Measurements from ENCODE around the gene BORCS5. TPM values are rescaled to one million over a fixed set of nuclear protein-coding genes. Genes with fewer than 3 reads are reported as not detected.

Gene BORCS5
- total RNA-seq, 8 experiments from 2014 or later: 7.7 to 28.2 (median 17.8) TPM

DNA sequence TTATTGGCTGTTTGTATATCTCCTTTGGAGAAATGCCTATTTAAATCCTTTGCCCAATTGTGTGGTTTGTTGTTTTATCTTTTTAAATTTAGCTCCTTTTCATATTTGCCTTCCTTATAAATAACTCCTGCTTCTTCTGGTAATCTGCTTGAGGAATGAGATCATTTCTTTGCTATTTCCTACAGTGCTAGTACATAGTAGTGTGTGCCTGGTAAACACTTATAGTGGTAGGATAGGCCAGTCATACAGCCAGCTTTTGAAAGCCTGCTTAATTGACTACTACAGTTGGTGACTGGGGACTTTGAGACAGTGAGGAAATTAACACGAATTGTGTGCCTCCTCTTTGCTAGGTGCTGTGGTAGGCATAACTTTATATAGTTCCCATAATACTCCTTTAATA lies 68.7 kb downstream of the BORCS5 start:
- ATAC-seq (replicated peaks in 6 of 8): peak in 2 of 8 experiments; percentile 53 to 59
- 58 to 100% (median 80%) methylated on average over 1 of the region's 1 CpG; no CpG with 5 or more reads in 5 of the 10 experiments for WGBS, 10 experiments
- no peaks in the 10 kb centered on the region for H3K4me1 ChIP-seq (replicated peaks in 1 of 2)
- H3K4me3 ChIP-seq: no peak overlapping the region
- H3K27ac ChIP-seq: no peak overlapping the region
- in situ Hi-C loops (cut with MboI; ENCODE audit: low pct_unique_long_range_greater_than_20kb in 2 of 9, low sequenced_read_pairs in 9 of 9, unreplicated experiment in 9 of 9): no loop called here

DNA sequence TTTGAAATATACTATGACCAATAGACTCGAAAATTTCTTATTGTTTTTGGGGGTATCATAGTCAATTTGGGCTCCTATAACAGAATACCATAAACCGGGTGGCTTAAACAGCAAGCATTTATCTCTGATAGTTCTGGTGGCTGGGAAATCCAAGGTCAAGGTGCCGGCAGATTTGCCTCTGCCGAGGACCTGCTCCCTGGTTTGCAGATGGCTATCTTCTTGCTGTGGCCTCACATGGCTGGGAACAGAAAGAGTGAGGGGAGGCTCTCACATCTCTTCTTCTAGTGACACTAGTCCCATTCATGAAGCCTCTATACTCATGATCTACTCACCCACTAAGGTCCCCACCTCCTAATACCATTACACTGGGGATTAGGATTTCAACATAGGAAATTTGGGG lies 70.7 kb downstream of the BORCS5 start:
- ATAC-seq (replicated peaks in 6 of 8): no peak
- Histone ChIP-seq H3K4me1 (replicated peaks in 1 of 2) (peaks cover 0 to 3% of the 10 kb centered on the region in 2 donors), H3K27ac (no peak overlapping the region), H3K4me3 (no peak overlapping the region)
- WGBS, 10 experiments: 69 to 97% (median 86%) methylated on average over 2 to 4 of the region's 4 CpGs; no CpG with 5 or more reads in 4 of the 10 experiments
- in situ Hi-C loops (cut with MboI; ENCODE audit: low pct_unique_long_range_greater_than_20kb in 2 of 9, low sequenced_read_pairs in 9 of 9, unreplicated experiment in 9 of 9): no loop called here

DNA sequence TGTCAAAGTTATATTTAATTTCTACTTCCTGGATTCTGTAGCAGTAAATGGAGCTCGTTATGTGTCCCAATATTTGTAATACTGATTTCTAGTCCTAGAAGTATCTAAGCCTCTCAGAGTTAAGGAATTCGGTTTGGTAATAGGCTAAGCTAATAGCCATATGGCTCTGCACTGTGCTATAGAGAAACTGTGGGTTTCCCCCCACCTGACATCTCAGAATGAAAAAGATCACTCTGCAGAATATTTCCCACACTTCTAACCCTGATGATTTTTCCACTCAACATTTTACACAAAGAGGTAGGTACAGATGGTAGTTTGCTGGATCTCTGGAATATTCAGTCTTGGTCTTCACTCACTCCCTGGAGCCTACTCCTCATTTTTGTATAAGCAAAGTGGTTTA lies 71.2 kb downstream of the BORCS5 start:
- Histone ChIP-seq H3K4me1 (replicated peaks in 1 of 2) (peaks cover 0 to 3% of the 10 kb centered on the region in 2 donors), H3K27ac (no peak overlapping the region), H3K4me3 (no peak overlapping the region)
- ATAC-seq (replicated peaks in 6 of 8): no peak
- 33 to 86% (median 78%) methylated on average over 1 to 2 of the region's 2 CpGs; no CpG with 5 or more reads in 3 of the 10 experiments for WGBS, 10 experiments
- in situ Hi-C loops (cut with MboI; ENCODE audit: low pct_unique_long_range_greater_than_20kb in 2 of 9, low sequenced_read_pairs in 9 of 9, unreplicated experiment in 9 of 9): no loop called here

DNA sequence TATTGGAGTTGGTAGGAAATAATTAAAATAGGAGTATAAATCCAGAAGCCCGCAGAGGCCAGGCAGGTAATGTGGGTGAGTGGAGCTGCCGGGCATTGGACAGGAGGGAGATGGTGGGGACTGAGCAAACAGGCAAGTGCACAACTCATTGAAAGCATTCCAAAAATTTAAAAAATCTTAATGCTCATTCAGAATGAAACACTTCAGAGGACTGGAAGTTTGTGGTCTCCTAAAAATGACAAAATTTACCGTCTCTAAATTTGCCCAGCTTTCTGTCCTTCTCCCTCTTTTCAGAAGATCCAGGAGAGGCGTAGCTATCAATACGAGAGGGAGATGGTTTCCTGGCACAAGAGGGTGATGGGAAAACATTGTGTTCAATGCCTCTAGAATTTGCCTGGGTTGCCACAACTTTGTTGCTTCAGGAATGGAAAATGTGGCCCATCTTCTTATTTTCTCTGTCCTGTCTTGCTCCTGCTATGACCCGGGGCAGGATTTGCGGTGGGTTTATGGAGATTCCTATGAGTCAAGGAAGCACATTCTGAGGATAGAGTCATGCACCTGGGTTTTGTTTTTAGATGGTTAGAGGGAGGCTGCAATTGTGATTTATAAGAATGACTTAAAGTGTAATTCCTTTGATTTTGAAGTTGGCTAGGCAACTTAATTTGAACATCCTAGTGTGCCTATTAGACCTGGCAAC lies 72.2 kb downstream of the BORCS5 start:
- 78 to 100% (median 93%) methylated on average over 2 to 7 of the region's 7 CpGs for WGBS, 10 experiments
- H3K4me3 ChIP-seq: no peak overlapping the region
- no peak overlapping the region for H3K27ac ChIP-seq
- in situ Hi-C loops (cut with MboI; ENCODE audit: low pct_unique_long_range_greater_than_20kb in 2 of 9, low sequenced_read_pairs in 9 of 9, unreplicated experiment in 9 of 9): no loop called here
- H3K4me1 ChIP-seq (replicated peaks in 1 of 2): peaks cover 0 to 3% of the 10 kb centered on the region in 2 donors
- ATAC-seq (replicated peaks in 6 of 8): no peak

DNA sequence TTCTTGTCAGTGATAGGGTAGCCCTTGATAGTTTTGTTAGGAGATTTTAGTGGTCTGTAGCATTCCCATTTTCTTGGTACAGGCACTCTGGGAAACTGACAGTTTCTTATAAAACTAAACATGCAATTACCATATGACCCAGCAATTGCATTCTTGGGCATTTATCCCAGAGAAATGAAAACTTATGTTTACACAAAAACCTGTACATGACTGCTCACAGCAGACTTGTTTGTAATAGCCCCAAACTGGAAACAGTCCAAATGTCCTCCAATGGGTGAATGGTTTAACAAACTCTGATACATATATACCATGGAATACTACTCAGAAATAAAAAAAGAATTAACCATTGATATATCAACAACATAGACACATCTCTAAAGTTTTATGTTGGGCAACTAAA lies 75.5 kb downstream of the BORCS5 start:
- H3K4me3 ChIP-seq: no peak overlapping the region
- in situ Hi-C loops (cut with MboI; ENCODE audit: low pct_unique_long_range_greater_than_20kb in 2 of 9, low sequenced_read_pairs in 9 of 9, unreplicated experiment in 9 of 9): no loop called here
- ATAC-seq (replicated peaks in 6 of 8): no peak
- no peak overlapping the region for H3K27ac ChIP-seq
- peaks cover 3% of the 10 kb centered on the region in 2 donors for H3K4me1 ChIP-seq (replicated peaks in 1 of 2)

DNA sequence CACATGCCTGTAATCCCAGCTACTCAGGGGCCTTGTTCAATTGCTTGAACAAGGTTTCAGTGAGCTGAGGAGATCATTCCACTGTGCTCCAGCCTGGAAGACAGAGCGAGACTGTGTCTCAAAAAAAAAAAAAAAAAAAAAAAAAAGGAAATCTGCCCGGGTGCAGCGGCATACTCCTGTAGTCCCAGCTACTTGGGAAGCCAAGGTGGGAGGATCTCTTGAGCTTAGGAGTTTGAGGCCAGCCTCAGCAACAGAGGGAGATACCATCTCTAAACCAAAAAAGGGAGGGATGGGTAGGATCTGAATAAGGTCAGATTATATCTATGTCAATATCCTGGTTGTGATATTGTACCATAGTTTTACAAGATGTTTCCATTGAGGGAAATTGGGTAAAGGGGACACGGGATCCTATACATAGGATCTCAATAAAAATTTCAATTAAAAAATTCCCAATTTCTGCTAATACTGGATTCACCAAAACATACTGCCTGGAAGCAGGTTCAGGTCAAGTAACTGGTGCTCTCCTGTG lies 76.4 kb downstream of the BORCS5 start:
- in situ Hi-C loops (cut with MboI; ENCODE audit: low pct_unique_long_range_greater_than_20kb in 2 of 9, low sequenced_read_pairs in 9 of 9, unreplicated experiment in 9 of 9): no loop called here
- no peak for ATAC-seq (replicated peaks in 6 of 8)
- Histone ChIP-seq H3K27ac (no peak overlapping the region), H3K4me1 (replicated peaks in 1 of 2) (peaks cover 3% of the 10 kb centered on the region in 2 donors), H3K4me3 (no peak overlapping the region)
- 85 to 100% (median 100%) methylated on average over 1 to 4 of the region's 4 CpGs; no CpG with 5 or more reads in 3 of the 10 experiments for WGBS, 10 experiments

DNA sequence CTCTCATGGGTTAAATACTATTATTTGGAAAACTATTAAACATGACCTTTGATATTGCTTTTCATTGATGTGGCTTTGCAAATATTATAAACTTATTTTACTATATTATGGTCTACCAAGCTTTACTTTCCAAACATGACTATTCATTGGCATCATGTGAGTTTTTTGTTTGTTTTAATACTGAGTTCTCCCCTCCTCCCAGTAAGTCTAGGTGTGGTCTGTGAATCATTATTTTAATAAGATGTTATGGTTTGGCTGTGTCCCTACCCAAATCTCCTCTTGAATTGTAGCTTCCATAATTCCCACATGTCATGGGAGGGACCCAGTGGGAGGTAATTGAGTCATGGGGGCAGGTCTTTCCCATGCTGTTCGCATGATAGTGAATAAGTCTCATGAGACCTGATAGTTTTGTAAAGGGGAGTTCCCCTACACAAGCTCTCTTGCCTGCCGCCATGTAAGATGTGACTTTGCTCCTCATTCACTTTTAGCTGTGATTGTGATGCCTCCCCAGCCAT lies 80.0 kb downstream of the BORCS5 start:
- peaks cover 0 to 4% of the 10 kb centered on the region in 2 donors for H3K4me1 ChIP-seq (replicated peaks in 1 of 2)
- no peak overlapping the region for H3K4me3 ChIP-seq
- peak in 2 of 8 experiments; percentile 64 to 93 for ATAC-seq (replicated peaks in 6 of 8)
- in situ Hi-C loops (cut with MboI; ENCODE audit: low pct_unique_long_range_greater_than_20kb in 2 of 9, low sequenced_read_pairs in 9 of 9, unreplicated experiment in 9 of 9): no loop called here
- H3K27ac ChIP-seq: no peak overlapping the region
- 61 to 100% (median 100%) methylated on average over 1 to 2 of the region's 2 CpGs; no CpG with 5 or more reads in 3 of the 10 experiments for WGBS, 10 experiments

DNA sequence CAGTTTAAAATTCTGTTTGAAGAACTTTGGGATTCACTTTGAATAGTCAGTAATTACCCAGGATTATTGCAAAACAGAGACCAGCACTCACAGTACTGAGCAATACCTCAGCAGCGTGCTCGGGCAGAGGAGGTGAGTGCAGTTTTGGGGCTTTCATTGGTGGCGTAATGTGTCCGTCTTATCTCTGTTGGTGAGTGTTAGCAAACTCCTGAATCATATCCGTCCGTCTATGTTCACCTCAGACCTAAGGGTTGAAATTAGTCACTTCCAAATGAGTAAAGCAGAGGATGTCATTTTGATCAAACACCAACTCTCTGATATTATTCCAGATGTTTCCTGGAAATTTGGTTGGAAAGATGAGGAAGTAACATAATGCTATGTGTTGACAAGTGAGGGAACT lies 82.8 kb downstream of the BORCS5 start:
- ATAC-seq (replicated peaks in 6 of 8): no peak
- in situ Hi-C loops (cut with MboI; ENCODE audit: low pct_unique_long_range_greater_than_20kb in 2 of 9, low sequenced_read_pairs in 9 of 9, unreplicated experiment in 9 of 9): no loop called here
- Histone ChIP-seq H3K4me1 (replicated peaks in 1 of 2) (peaks cover 0 to 2% of the 10 kb centered on the region in 2 donors), H3K27ac (no peak overlapping the region), H3K4me3 (no peak overlapping the region)
- WGBS, 10 experiments: 40 to 92% (median 76%) methylated on average over 1 to 6 of the region's 6 CpGs; no CpG with 5 or more reads in 3 of the 10 experiments

DNA sequence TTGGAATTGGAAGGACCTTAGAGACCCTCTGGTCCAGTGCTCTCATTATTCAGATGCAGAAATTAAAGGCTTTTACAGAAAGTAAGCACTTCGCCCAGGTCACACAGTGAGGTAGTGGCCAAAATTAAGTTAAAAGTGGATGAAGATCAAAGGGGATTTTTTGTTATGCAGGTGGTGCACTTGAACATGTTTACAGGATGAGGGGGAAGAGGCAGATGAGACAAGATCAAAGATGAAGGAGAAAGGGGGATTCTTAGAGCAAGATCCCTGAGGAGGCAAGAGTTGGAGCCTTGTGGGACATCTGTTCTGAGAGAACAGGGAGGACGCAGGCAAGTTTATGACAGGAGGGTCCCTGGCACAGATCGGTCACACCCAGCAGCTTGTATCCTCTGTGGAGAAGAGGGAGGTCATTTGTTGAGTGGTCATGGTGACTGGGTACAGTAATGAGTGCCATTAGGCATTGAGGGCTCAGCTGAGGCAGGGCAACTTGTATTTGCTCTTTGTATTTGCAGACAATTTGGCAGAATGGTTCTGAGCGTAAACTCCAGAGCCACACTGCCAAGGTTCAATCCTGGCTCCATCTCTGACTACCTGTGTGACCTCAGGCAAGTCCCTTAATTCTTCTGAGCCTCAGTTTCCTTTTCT lies 84.0 kb downstream of the BORCS5 start:
- in situ Hi-C loops (cut with MboI; ENCODE audit: low pct_unique_long_range_greater_than_20kb in 2 of 9, low sequenced_read_pairs in 9 of 9, unreplicated experiment in 9 of 9): no loop called here
- WGBS, 10 experiments: 84 to 100% (median 100%) methylated on average over 1 to 2 of the region's 4 CpGs; no CpG with 5 or more reads in 1 of the 10 experiments
- H3K4me3 ChIP-seq: no peak overlapping the region
- peaks cover 0 to 2% of the 10 kb centered on the region in 2 donors for H3K4me1 ChIP-seq (replicated peaks in 1 of 2)
- peak in 1 of 8 experiments; percentile 48 for ATAC-seq (replicated peaks in 6 of 8)
- no peak overlapping the region for H3K27ac ChIP-seq

DNA sequence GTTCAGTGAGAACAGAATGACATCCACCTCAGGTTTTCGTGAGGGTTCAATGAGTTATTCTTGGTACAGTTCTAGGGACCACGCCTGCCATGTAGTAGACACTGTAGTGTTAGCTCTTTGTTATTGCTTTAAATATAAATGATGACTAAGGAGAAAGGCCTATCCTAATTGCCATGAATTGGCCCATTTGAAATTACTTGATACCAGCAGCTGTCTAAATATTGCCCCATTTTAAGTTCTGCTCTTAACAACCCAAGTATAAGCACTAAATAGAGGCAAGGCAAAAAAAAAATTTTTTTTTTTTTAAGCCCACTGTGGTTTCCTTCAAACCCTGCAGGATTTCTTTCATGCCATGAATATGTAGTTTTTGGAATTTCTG lies 84.5 kb downstream of the BORCS5 start:
- WGBS, 10 experiments: 88 to 100% (median 100%) methylated on average over 1 to 2 of the region's 2 CpGs; no CpG with 5 or more reads in 5 of the 10 experiments
- Histone ChIP-seq H3K4me3 (no peak overlapping the region), H3K4me1 (replicated peaks in 1 of 2) (peaks cover 0 to 2% of the 10 kb centered on the region in 2 donors), H3K27ac (no peak overlapping the region)
- in situ Hi-C loops (cut with MboI; ENCODE audit: low pct_unique_long_range_greater_than_20kb in 2 of 9, low sequenced_read_pairs in 9 of 9, unreplicated experiment in 9 of 9): no loop called here
- ATAC-seq (replicated peaks in 6 of 8): no peak

DNA sequence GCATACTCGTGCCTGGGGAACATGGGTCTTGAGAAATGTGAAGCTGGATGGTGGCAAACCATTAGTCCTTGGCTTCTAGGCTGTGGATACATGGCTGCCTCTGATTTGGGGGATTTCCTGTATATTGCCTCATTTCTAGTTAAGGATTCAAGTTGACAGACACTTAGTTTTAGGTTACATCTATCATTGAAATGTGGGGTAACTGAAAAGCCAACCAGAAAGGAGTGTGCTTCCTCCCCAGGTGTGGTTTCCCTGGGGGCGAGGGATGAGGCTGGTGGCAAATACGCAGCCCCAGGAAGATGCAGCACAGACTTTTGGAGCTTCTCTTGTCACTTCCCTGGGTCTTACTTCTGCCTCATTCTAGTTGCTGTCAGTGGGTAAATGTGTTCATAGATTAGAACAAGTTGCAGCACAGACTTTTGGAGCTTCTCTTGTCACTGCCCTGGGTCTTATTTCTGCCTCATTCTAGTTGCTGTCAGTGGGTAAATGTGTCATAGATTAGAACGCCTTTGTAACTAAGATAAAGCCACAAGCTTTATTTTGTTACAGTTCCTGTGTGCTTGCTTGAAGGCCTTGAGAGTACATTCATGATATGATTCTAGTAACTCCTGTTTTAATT lies 85.1 kb downstream of the BORCS5 start:
- ATAC-seq (replicated peaks in 6 of 8): peak in 1 of 8 experiments; percentile 10
- Histone ChIP-seq H3K4me1 (replicated peaks in 1 of 2) (peaks cover 0 to 2% of the 10 kb centered on the region in 2 donors), H3K4me3 (no peak overlapping the region), H3K27ac (no peak overlapping the region)
- WGBS, 10 experiments: 50 to 93% (median 86%) methylated on average over 1 to 4 of the region's 4 CpGs; no CpG with 5 or more reads in 3 of the 10 experiments
- in situ Hi-C loops (cut with MboI; ENCODE audit: low pct_unique_long_range_greater_than_20kb in 2 of 9, low sequenced_read_pairs in 9 of 9, unreplicated experiment in 9 of 9): no loop called here

DNA sequence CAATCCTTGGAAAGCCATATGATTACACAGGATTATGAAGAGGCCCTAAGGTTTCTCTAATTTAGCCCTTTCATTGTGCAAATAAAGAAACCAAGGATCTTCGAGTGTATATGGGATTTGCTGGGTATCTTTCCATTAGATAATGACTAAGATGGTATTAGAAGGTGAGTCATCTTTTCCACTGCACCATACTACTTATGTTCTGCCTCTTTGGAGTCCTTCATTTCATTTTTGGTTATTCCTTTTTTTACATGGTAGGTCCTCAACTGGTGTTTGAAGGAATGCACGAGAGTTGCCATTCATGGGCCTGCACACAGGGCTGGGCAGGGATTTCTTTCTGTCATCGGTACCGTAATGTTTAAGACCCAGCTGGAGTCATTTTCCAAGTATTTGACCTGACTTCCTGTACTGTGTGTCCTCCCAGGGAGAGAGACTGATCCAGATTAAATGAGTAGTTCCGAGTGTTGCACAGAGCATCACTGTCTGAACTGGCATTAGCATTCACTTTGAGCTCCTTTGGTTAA lies 85.7 kb downstream of the BORCS5 start:
- ATAC-seq (replicated peaks in 6 of 8): no peak
- no peak overlapping the region for H3K27ac ChIP-seq
- WGBS, 10 experiments: 82 to 100% (median 91%) methylated on average over 1 to 5 of the region's 5 CpGs; no CpG with 5 or more reads in 2 of the 10 experiments
- H3K4me3 ChIP-seq: no peak overlapping the region
- in situ Hi-C loops (cut with MboI; ENCODE audit: low pct_unique_long_range_greater_than_20kb in 2 of 9, low sequenced_read_pairs in 9 of 9, unreplicated experiment in 9 of 9): no loop called here
- H3K4me1 ChIP-seq (replicated peaks in 1 of 2): peaks cover 0 to 4% of the 10 kb centered on the region in 2 donors

Measured in motor neuron (in vitro differentiated cells).